T-helper 2 cell treated with Interferon-gamma antibody and Interleukin-4, amounts not matched to agents 5 μg/mL and 100 μg/mL, for 36 hours (primary cell): ENCODE data around the gene HOXC9.
A peak's percentile ranks its signal among the peaks of the same experiment; 100 is the strongest.

Experiments used
- DNase-seq: peaks from one replicate; pipeline ENCODE4 v3.0.0; 2021; ENCODE audit warnings: low spot score
- H3K27ac Mint-ChIP-seq: one replicate; pipeline ENCODE4 v1.8.0; 2021; ENCODE audit warnings: mild to moderate bottlenecking, mixed read lengths
- H3K27me3 Mint-ChIP-seq: one replicate; pipeline ENCODE4 v1.8.0; 2021; ENCODE audit warnings: low read depth, mixed read lengths
- H3K36me3 Mint-ChIP-seq: one replicate; pipeline ENCODE4 v1.8.0; 2021; ENCODE audit warnings: low read depth, mixed read lengths
- H3K4me1 Mint-ChIP-seq: one replicate; pipeline ENCODE4 v1.8.0; 2021; ENCODE audit warnings: low read depth, mixed read lengths
- H3K4me3 Mint-ChIP-seq: one replicate; pipeline ENCODE4 v1.8.0; 2022; ENCODE audit warnings: mild to moderate bottlenecking, moderate library complexity, mixed read lengths
- H3K9me3 Mint-ChIP-seq: one replicate; pipeline ENCODE4 v1.8.0; 2021; ENCODE audit warnings: mixed read lengths

The HOXC9 gene

GRCh38 chr12:54000116-54001114 lies at the start of gene HOXC9:
Gene HOXC9 (plus strand): TSS chr12:54000161. CDS start chr12:54000189, 28 bp downstream.
- Mint-ChIP-seq H3K9me3 (no peaks in the 10 kb centered on the region), H3K27me3 (peaks cover 95% of the 10 kb centered on the region)
- no peak for DNase-seq

GRCh38 chr12:53950437-53950773 lies 49.6 kb upstream of the HOXC9 start:
- no peaks in the 10 kb centered on the region for H3K36me3 Mint-ChIP-seq
- peaks cover 96% of the 10 kb centered on the region for H3K27me3 Mint-ChIP-seq
- DNase-seq = no peak
- no peaks in the 10 kb centered on the region for H3K9me3 Mint-ChIP-seq
- H3K4me3 Mint-ChIP-seq = no peak overlapping the region
- H3K27ac Mint-ChIP-seq = no peak overlapping the region
- peaks cover 4% of the 10 kb centered on the region for H3K4me1 Mint-ChIP-seq

More at GRCh38 chr12:54000116-54001114, at the start of gene HOXC9:
- H3K36me3 Mint-ChIP-seq = no peaks in the 10 kb centered on the region
- H3K4me3 Mint-ChIP-seq = peak within 1 kb of the TSS; percentile 9
- H3K27ac Mint-ChIP-seq = peak within 1 kb of the TSS; percentile 55
- peaks cover 13% of the 10 kb centered on the region for H3K4me1 Mint-ChIP-seq

DNA sequence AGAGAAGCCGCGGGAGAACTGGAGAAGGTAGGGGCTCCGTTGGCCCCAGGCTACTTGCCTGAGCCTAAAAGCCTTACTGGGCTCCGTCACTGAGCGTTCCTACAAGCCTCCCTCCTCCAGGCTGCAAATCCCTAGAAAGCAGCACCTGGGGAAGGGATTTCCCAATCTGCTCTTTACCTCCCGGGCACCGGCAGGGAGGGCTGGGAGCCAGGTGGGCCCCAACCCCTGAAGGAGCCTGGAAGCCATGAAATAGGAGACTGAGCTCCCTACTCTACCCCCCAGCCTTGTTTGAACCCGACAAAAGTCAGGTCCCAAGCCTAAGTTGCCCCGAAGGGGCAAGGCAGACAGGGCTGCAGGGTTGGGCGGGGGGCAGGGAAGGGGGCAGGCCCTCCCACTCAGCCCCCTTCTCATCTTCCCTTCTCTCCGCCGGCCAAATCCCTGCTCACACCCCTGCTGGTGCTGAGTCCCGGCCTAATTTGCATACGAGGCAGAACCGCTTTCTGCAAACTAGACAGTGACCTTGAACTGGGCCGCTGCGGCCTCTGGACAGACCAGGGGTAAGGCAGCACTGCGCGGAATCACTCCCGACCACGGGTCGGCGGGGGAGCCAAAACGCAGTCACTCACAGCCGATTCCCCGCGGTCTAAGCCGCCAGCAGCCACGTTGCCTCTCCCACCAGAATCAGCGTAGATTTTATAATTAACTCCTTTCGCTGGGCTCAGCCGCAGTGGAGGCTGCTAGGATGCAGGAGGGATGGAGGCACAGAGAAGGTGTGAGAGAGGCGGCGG lies 49.0 kb upstream of the HOXC9 start:
- Mint-ChIP-seq H3K27ac (peak overlapping the region; percentile 52), H3K27me3 (peaks cover 96% of the 10 kb centered on the region), H3K4me3 (no peak overlapping the region), H3K9me3 (no peaks in the 10 kb centered on the region), H3K4me1 (peaks cover 7% of the 10 kb centered on the region), H3K36me3 (no peaks in the 10 kb centered on the region)
- DNase-seq = no peak

DNA sequence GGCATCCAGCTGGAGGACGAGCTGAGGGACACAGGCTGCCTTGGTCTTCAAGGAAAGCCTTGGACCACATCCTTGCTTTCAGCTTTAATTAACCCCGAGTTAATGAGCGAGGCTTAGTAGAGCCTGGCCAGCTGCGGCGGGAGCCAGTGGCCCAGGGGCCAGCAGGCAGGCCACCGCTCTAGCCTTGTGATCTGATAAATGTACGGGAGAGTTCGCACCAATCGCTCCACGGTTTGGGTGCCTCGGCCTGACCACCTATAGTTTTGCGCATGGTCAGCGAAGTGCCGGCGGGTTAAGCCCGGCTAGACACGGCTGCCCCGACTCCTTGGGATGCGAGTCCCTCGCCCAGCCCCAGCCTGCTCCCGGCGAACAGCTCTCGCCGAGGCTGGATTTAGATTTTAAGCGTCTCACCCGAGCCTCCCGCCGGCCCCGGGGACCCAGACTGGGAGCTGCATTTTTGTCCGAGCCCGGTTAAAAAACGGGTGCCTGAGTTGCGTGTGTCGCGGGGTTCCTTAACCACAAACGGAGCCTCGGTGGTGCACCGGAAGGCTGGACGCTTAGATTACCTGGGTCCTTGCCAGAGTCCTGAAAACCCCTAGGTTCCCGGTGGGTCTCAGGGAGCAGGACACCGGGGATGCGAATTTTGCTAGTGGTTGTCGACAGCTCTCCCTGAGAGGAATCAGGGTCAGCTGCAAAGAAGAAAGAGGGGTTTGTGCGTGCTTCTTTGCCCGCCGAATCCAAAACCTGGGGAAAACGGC lies 48.2 kb upstream of the HOXC9 start:
- Mint-ChIP-seq H3K27me3 (peaks cover 96% of the 10 kb centered on the region), H3K27ac (peak overlapping the region; percentile 52), H3K4me1 (peaks cover 9% of the 10 kb centered on the region), H3K9me3 (no peaks in the 10 kb centered on the region), H3K4me3 (no peak overlapping the region), H3K36me3 (no peaks in the 10 kb centered on the region)
- no peak for DNase-seq

GRCh38 chr12:53952335-53952694 lies 47.6 kb upstream of the HOXC9 start:
- H3K36me3 Mint-ChIP-seq = no peaks in the 10 kb centered on the region
- H3K4me3 Mint-ChIP-seq = no peak overlapping the region
- no peak for DNase-seq
- H3K9me3 Mint-ChIP-seq = no peaks in the 10 kb centered on the region
- H3K27ac Mint-ChIP-seq = no peak overlapping the region
- peaks cover 11% of the 10 kb centered on the region for H3K4me1 Mint-ChIP-seq
- peaks cover 96% of the 10 kb centered on the region for H3K27me3 Mint-ChIP-seq

DNA sequence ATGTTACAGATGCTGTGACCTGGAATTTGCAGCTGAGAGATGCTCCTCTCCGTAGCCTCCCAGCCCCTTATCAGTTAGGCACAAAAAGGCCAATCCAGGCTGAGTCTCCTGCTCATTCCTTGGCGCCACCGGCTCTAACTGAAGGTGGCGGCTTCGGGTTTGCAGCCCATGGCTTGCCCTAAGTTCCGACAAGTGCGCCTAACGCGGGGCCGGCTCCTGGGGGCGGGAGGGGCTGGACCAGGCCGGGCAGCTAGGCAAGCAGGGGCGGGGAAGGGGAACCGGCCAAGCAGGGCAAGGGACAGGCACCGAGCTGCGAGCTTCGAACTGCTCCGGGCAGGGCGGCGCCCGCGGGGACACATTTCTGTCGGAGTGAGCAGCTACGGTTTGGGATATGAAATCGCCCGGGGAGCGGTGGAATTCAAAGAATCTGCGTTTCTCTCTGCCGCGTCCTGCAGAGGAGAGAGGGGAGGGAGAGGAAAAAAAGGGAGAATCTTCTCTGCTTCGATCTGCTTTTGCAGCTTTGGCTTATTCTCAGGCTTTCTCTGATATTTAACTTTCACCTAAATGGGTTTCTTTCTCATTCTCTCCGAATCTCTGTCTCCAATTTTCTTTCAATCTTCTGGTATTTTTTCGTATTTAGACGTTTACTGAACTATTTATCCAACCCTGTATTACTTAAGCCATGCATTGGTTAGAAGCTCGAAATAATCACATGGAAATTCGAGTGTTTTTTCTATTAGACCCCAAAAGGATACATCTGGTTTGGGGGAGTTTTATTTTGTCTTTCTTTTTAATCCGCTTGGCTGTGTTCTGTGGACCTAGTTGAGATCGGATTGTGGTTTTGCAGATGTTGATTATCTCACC lies 46.9 kb upstream of the HOXC9 start:
- peaks cover 96% of the 10 kb centered on the region for H3K27me3 Mint-ChIP-seq
- no peak for DNase-seq
- H3K27ac Mint-ChIP-seq = peak overlapping the region; percentile 82
- peaks cover 11% of the 10 kb centered on the region for H3K4me1 Mint-ChIP-seq
- no peak overlapping the region for H3K4me3 Mint-ChIP-seq
- no peaks in the 10 kb centered on the region for H3K9me3 Mint-ChIP-seq
- H3K36me3 Mint-ChIP-seq = no peaks in the 10 kb centered on the region

- Mint-ChIP-seq H3K27me3 (peaks cover 94% of the 10 kb centered on the region), H3K9me3 (no peaks in the 10 kb centered on the region), H3K4me1 (peaks cover 11% of the 10 kb centered on the region), H3K4me3 (no peak overlapping the region), H3K27ac (peak overlapping the region; percentile 50), H3K36me3 (no peaks in the 10 kb centered on the region)
- no peak for DNase-seq
Observed at GRCh38 chr12:53953831-53954693, 45.9 kb upstream of the HOXC9 start.

GRCh38 chr12:53954694-53955035 lies 45.3 kb upstream of the HOXC9 start, which contains the start of gene HOXC12:
Gene HOXC12 (plus strand): TSS chr12:53954903. CDS start chr12:53954930, 27 bp downstream.
- Mint-ChIP-seq H3K4me1 (peaks cover 11% of the 10 kb centered on the region), H3K27me3 (peaks cover 94% of the 10 kb centered on the region), H3K36me3 (no peaks in the 10 kb centered on the region), H3K9me3 (no peaks in the 10 kb centered on the region), H3K27ac (peak within 1 kb of the TSS; percentile 68), H3K4me3 (no peak within 1 kb of the TSS)
- DNase-seq = no peak

DNA sequence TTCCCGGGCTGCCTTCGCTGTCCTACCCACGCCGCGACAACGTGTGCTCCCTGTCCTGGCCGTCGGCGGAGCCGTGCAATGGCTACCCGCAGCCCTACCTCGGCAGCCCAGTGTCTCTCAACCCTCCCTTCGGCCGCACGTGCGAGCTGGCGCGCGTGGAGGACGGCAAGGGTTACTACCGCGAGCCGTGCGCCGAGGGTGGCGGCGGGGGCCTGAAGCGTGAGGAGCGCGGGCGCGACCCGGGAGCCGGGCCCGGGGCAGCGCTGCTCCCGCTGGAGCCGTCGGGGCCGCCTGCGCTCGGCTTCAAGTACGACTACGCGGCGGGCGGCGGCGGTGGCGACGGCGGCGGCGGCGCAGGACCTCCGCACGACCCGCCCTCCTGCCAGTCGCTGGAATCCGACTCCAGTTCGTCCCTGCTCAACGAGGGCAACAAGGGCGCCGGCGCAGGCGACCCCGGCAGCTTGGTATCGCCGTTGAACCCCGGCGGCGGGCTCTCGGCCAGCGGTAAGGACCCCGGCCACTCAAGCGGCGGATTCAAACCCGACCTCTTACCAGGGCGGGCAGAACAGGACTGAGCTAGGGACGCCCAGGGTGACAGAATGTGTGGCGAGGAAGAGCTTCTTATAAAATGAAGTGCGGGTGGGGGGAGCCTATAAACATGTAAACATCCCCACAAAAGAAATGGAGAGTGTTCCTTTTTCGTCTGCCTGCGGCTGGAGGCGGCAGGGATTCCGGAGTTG lies 44.8 kb upstream of the HOXC9 start:
- H3K27me3 Mint-ChIP-seq = peaks cover 94% of the 10 kb centered on the region
- H3K4me3 Mint-ChIP-seq = no peak overlapping the region
- peaks cover 11% of the 10 kb centered on the region for H3K4me1 Mint-ChIP-seq
- no peaks in the 10 kb centered on the region for H3K9me3 Mint-ChIP-seq
- H3K27ac Mint-ChIP-seq = peak overlapping the region; percentile 68
- H3K36me3 Mint-ChIP-seq = no peaks in the 10 kb centered on the region
- no peak for DNase-seq

- no peaks in the 10 kb centered on the region for H3K36me3 Mint-ChIP-seq
Observed at GRCh38 chr12:53955776-53956250, 44.1 kb upstream of the HOXC9 start.

DNA sequence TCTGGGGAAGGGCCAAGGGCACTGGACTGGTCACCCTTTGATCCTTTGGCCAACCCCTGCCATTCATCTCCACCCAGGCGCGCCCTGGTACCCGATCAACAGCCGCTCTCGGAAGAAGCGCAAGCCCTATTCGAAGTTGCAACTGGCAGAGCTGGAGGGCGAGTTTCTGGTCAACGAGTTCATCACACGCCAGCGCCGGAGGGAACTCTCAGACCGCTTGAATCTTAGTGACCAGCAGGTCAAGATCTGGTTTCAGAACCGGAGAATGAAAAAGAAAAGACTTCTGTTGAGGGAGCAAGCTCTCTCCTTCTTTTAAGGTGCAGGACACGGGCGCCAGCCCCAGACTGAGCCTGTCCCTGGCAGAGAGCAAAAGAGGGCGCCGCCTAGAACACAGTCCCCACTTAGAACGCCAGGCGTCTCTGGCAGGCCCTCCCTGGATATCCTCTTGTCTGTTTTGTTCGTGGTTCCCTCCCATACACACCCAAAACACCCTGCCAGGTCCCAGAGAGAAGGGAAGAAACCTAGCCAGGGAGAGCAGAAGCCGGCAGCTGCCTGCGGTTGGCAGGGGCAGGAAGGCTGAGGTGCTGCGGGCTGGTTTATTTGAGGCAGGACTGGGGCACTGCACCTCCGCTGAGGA lies 43.6 kb upstream of the HOXC9 start:
- H3K27me3 Mint-ChIP-seq = peaks cover 89% of the 10 kb centered on the region
- no peaks in the 10 kb centered on the region for H3K36me3 Mint-ChIP-seq
- no peaks in the 10 kb centered on the region for H3K9me3 Mint-ChIP-seq
- DNase-seq = no peak
- peaks cover 9% of the 10 kb centered on the region for H3K4me1 Mint-ChIP-seq
- H3K27ac Mint-ChIP-seq = peak overlapping the region; percentile 68
- H3K4me3 Mint-ChIP-seq = peak overlapping the region; percentile 18

More at GRCh38 chr12:53955776-53956250, 44.1 kb upstream of the HOXC9 start:
- peak overlapping the region; percentile 18 for H3K4me3 Mint-ChIP-seq
- H3K4me1 Mint-ChIP-seq = peaks cover 11% of the 10 kb centered on the region
- no peak for DNase-seq
- peak overlapping the region; percentile 68 for H3K27ac Mint-ChIP-seq
- no peaks in the 10 kb centered on the region for H3K9me3 Mint-ChIP-seq
- H3K27me3 Mint-ChIP-seq = peaks cover 93% of the 10 kb centered on the region
